H9 (cell line): ENCODE data around the gene ZNF484. TPM values are rescaled to one million over a fixed set of nuclear protein-coding genes. Genes with fewer than 3 reads are reported as not detected.

Experiments used
- DNase-seq: peaks from one replicate; pipeline ENCODE4 v3.0.0-alpha.2; 2017
- H2AFZ ChIP-seq: one replicate; pipeline ENCODE4 v1.6.1; 2013; ENCODE audit warnings: mild to moderate bottlenecking, low read length, control low read depth, moderate library complexity
- H2AK5ac ChIP-seq: 2 replicates; pipeline ENCODE4 v1.6.1; 2013; ENCODE audit warnings: low read length, control low read depth, mixed read lengths; ENCODE audit not compliant: insufficient read length
- H2BK120ac ChIP-seq: one replicate; pipeline ENCODE4 v1.6.1; 2013; ENCODE audit warnings: low read depth, mild to moderate bottlenecking, low read length, control low read depth, inconsistent platforms; ENCODE audit not compliant: poor library complexity, severe bottlenecking
- H2BK12ac ChIP-seq: 2 replicates; pipeline ENCODE4 v1.6.1; 2013; ENCODE audit warnings: low read length, control low read depth, mixed read lengths, low read depth; ENCODE audit not compliant: insufficient read length
- H2BK15ac ChIP-seq: 2 replicates; pipeline ENCODE4 v1.6.1; 2013; ENCODE audit warnings: low read depth, low read length, control low read depth
- H2BK20ac ChIP-seq: one replicate; pipeline ENCODE4 v1.6.1; 2013; ENCODE audit warnings: low read depth, mild to moderate bottlenecking, low read length, control low read depth, inconsistent platforms; ENCODE audit not compliant: poor library complexity, severe bottlenecking
- H2BK5ac ChIP-seq: 2 replicates; pipeline ENCODE4 v1.6.1; 2013; ENCODE audit warnings: low read length, control low read depth, mixed read lengths; ENCODE audit not compliant: insufficient read length
- H3K14ac ChIP-seq: 2 replicates; pipeline ENCODE4 v1.6.1; 2013; ENCODE audit warnings: low read length, control low read depth; ENCODE audit not compliant: insufficient read depth
- H3K18ac ChIP-seq: 2 replicates; pipeline ENCODE4 v1.6.1; 2013; ENCODE audit warnings: low read depth, mild to moderate bottlenecking, mixed read lengths, low read length, control low read depth; ENCODE audit not compliant: insufficient read length
- H3K23ac ChIP-seq: 2 replicates; pipeline ENCODE4 v1.6.1; 2013; ENCODE audit warnings: low read length, control low read depth, mixed read lengths, low read depth; ENCODE audit not compliant: insufficient read length
- H3K23me2 ChIP-seq: 2 replicates; pipeline ENCODE4 v1.6.1; 2013; ENCODE audit warnings: low read depth, mild to moderate bottlenecking, mixed read lengths, low read length, control low read depth; ENCODE audit not compliant: insufficient read length, poor library complexity, severe bottlenecking
- H3K27ac ChIP-seq: 2 replicates; pipeline ENCODE4 v1.5.1; 2013; ENCODE audit warnings: low read length, control low read depth, mixed read lengths, low read depth; ENCODE audit not compliant: insufficient read length
- H3K27me3 ChIP-seq: 2 replicates; pipeline ENCODE4 v1.6.1; 2013; ENCODE audit warnings: low read length, control low read depth, inconsistent platforms; ENCODE audit not compliant: insufficient read depth
- H3K4ac ChIP-seq: 2 replicates; pipeline ENCODE4 v1.6.1; 2013; ENCODE audit warnings: low read depth, mild to moderate bottlenecking, control low read depth, inconsistent platforms, low read length, moderate library complexity
- H3K4me1 ChIP-seq: 2 replicates; pipeline ENCODE4 v1.6.1; 2013; ENCODE audit warnings: low read length, control low read depth, inconsistent platforms; ENCODE audit not compliant: insufficient read depth
- H3K4me2 ChIP-seq: 2 replicates; pipeline ENCODE4 v1.6.1; 2013; ENCODE audit warnings: low read length, control low read depth, mixed read lengths; ENCODE audit not compliant: insufficient read length, insufficient read depth
- H3K56ac ChIP-seq: 2 replicates; pipeline ENCODE4 v1.6.1; 2013; ENCODE audit warnings: low read depth, mild to moderate bottlenecking, mixed read lengths, low read length, control low read depth; ENCODE audit not compliant: insufficient read length
- H3K79me1 ChIP-seq: 2 replicates; pipeline ENCODE4 v1.6.1; 2013; ENCODE audit warnings: low read depth, mild to moderate bottlenecking, moderate library complexity, low read length, control low read depth, inconsistent platforms; ENCODE audit not compliant: insufficient read depth, poor library complexity, severe bottlenecking
- H3K79me2 ChIP-seq: 2 replicates; pipeline ENCODE4 v1.6.1; 2013; ENCODE audit warnings: low read length, control low read depth, inconsistent platforms; ENCODE audit not compliant: insufficient read depth
- H3K9ac ChIP-seq: 2 replicates; pipeline ENCODE4 v1.6.1; 2013; ENCODE audit warnings: low read length, control low read depth, mixed read lengths; ENCODE audit not compliant: insufficient read length; ENCODE audit errors: extremely low read depth
- H3K9me3 ChIP-seq: one replicate; pipeline ENCODE4 v1.6.1; 2013; ENCODE audit warnings: low read depth, low read length, inconsistent platforms; ENCODE audit not compliant: control insufficient read depth
- H3T11ph ChIP-seq: one replicate; pipeline ENCODE4 v1.6.1; 2013; ENCODE audit warnings: mild to moderate bottlenecking, low read length, control low read depth, inconsistent platforms
- H4K20me1 ChIP-seq: one replicate; pipeline ENCODE4 v1.6.1; 2013; ENCODE audit not compliant: control insufficient read depth, insufficient read length, insufficient read depth
- H4K5ac ChIP-seq: 2 replicates; pipeline ENCODE4 v1.6.1; 2013; ENCODE audit warnings: low read depth, mild to moderate bottlenecking, mixed read lengths, low read length, control low read depth; ENCODE audit not compliant: insufficient read length
- H4K8ac ChIP-seq: replicated peaks from 2 replicates; pipeline ENCODE4 v1.6.1; 2013; ENCODE audit warnings: low read length, control low read depth, mixed read lengths, low read depth; ENCODE audit not compliant: insufficient read length
- H4K91ac ChIP-seq: 2 replicates; pipeline ENCODE4 v1.6.1; 2013; ENCODE audit warnings: low read depth, mild to moderate bottlenecking, moderate library complexity, mixed read lengths, low read length, control low read depth; ENCODE audit not compliant: insufficient read length
- H3K27ac Mint-ChIP-seq, 3 experiments: 2 replicates in 2 of 3; 3 replicates in 1 of 3; pipeline ENCODE4 v1.8.0; 2020 to 2021; ENCODE audit warnings: mixed read lengths in 3 of 3, mild to moderate bottlenecking in 1 of 3, moderate library complexity in 1 of 3
- H3K27me3 Mint-ChIP-seq: 2 replicates; pipeline ENCODE4 v1.8.0; 2021; ENCODE audit warnings: low read depth, mild to moderate bottlenecking, moderate library complexity, mixed read lengths
- H3K36me3 Mint-ChIP-seq, 3 experiments: 2 replicates in 2 of 3; 3 replicates in 1 of 3; pipeline ENCODE4 v1.8.0; 2020 to 2021; ENCODE audit warnings: low read depth in 3 of 3, mixed read lengths in 3 of 3; ENCODE audit not compliant: insufficient read depth in 1 of 3
- H3K4me1 Mint-ChIP-seq, 2 experiments: 2 replicates each; pipeline ENCODE4 v1.8.0; 2020; ENCODE audit warnings: mixed read lengths in 2 of 2
- H3K4me3 Mint-ChIP-seq, 2 experiments: 2 replicates in 1 of 2; 3 replicates in 1 of 2; pipeline ENCODE4 v1.8.0; 2020 to 2021; ENCODE audit warnings: mild to moderate bottlenecking in 2 of 2, mixed read lengths in 2 of 2, moderate library complexity in 1 of 2
- H3K9me3 Mint-ChIP-seq, 2 experiments: 2 replicates in 1 of 2; 3 replicates in 1 of 2; pipeline ENCODE4 v1.8.0; 2020; ENCODE audit warnings: mild to moderate bottlenecking in 2 of 2, mixed read lengths in 2 of 2, moderate library complexity in 1 of 2
- CTCF ChIP-seq: fragments of 200-600 bp; sonication (generic); conservative IDR thresholded peaks from 3 replicates; pipeline ENCODE4 v1.8.0; 2021; ENCODE audit warnings: antibody characterized with exemption, mild to moderate bottlenecking
- WGBS: extraction: QIAGEN DNeasy Blood & Tissue Kit; methylation state at CpG from one replicate; pipeline ENCODE4 v1.1.7; 2013; ENCODE audit warnings: missing lambda C conversion rate, low lambda C conversion rate, mixed read lengths; ENCODE audit not compliant: insufficient read length; ENCODE audit errors: extremely low coverage; 5-methylcytosine and 5-hydroxymethylcytosine counted together
- total RNA-seq: library from RNA; stranded (reverse); gene quantifications from 2 replicates; pipeline ENCODE4 v1.2.1, GENCODE V29; 2021

The ZNF484 gene
- total RNA-seq, 1 experiment from 2014 or later, result 10.2 TPM

DNA sequence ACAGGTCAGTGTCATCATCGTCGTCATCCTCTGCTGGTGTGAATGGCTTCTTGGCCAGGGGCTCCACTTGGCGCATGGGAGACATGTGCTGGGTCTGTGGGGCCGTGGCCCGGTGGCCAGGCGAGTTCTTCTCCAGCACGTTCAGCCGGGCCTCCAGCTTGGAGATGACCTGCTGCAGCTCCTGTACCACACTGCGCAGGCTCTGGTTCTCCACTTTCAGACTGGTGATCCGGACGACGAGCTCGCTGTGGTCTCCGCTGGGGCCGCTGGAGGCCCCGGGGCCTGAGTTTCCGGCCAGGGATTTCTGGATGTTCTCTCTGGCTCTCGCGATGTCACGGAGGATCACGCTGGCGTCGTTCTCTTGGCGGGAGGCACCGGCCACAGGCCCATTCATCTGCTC lies 40.6 kb downstream of the ZNF484 start:
- H3K18ac ChIP-seq, result no peak overlapping the region
- H3K79me2 ChIP-seq, result no peaks in the 10 kb centered on the region
- no peak overlapping the region for H3K14ac ChIP-seq
- no peak overlapping the region for H3K56ac ChIP-seq
- H3K27ac ChIP-seq, result no peak overlapping the region
- no peaks in the 10 kb centered on the region for H3K4me1 ChIP-seq
- H3K79me1 ChIP-seq, result no peaks in the 10 kb centered on the region
- H2BK5ac ChIP-seq, result no peak overlapping the region
- TF ChIP-seq CTCF, result no peak
- no CpG with 5 or more reads among the region's 25 CpGs for WGBS
- H2AK5ac ChIP-seq, result no peak overlapping the region
- H3K4ac ChIP-seq, result no peak overlapping the region
- Mint-ChIP-seq H3K36me3 (peaks cover 29 to 40% (median 32%) of the 10 kb centered on the region in 3 experiments), H3K27me3 (peaks cover 4% of the 10 kb centered on the region), H3K4me3 (no peak overlapping the region), H3K4me1 (no peaks in the 10 kb centered on the region), H3K27ac (no peak overlapping the region), H3K9me3 (peaks cover 50 to 55% of the 10 kb centered on the region in 2 experiments)
- H2BK120ac ChIP-seq, result no peak overlapping the region
- H4K20me1 ChIP-seq, result no peaks in the 10 kb centered on the region
- H2BK12ac ChIP-seq, result no peak overlapping the region
- H3K9me3 ChIP-seq, result peaks cover 9% of the 10 kb centered on the region
- no peak overlapping the region for H2BK20ac ChIP-seq
- no peaks in the 10 kb centered on the region for H3K27me3 ChIP-seq
- H3T11ph ChIP-seq, result no peak overlapping the region
- no peak overlapping the region for H2AFZ ChIP-seq
- no peak overlapping the region for H4K5ac ChIP-seq
- H2BK15ac ChIP-seq, result no peak overlapping the region
- H3K23ac ChIP-seq, result no peak overlapping the region
- DNase-seq, result no peak
- H3K23me2 ChIP-seq, result no peaks in the 10 kb centered on the region
- H4K8ac ChIP-seq, result no peak overlapping the region
- no peak overlapping the region for H4K91ac ChIP-seq
- H3K9ac ChIP-seq, result no peak overlapping the region
- no peak overlapping the region for H3K4me2 ChIP-seq
